B cell (primary cell): ENCODE results near the gene C22orf15. TPM values are rescaled to one million over a fixed set of nuclear protein-coding genes. Genes with fewer than 3 reads are reported as not detected.
A peak's percentile ranks its signal among the peaks of the same experiment; 100 is the strongest.

Source experiments
- ATAC-seq: fragments of 200-7000 bp; cut with Tn5 transposase; one replicate; pipeline ENCODE4 v1.10.0; 2021; ENCODE audit warnings: low read depth, mild to moderate bottlenecking, moderate number of reproducible peaks, moderate library complexity
- CTCF ChIA-PET: fragments of 350-600 bp; sonication (Branson Sonifier 250); formaldehyde crosslinking; loops from one replicate; lab custom pipeline; 2021; ENCODE audit warnings: antibody characterized with exemption, inconsistent platforms; lab: Charles Lee
- POLR2A ChIA-PET: fragments of 350-600 bp; sonication (Branson Sonifier 250); formaldehyde crosslinking; loops from one replicate; lab custom pipeline; 2021; ENCODE audit warnings: antibody characterized with exemption; lab: Charles Lee
- DNase-seq: peaks from one replicate; pipeline ENCODE4 v3.0.0; 2013
- H2AFZ ChIP-seq: 2 replicates; pipeline ENCODE4 v1.6.1; 2012; ENCODE audit warnings: mild to moderate bottlenecking, low read depth, low read length; ENCODE audit not compliant: insufficient read depth, poor library complexity, severe bottlenecking
- H3K27ac ChIP-seq, 2 donors: 1 replicate in 1 of 2; 2 replicates in 1 of 2; pipeline ENCODE4 v1.5.1; 2012 to 2013; ENCODE audit warnings: low read length in 2 of 2, mild to moderate bottlenecking in 2 of 2, moderate library complexity in 1 of 2
- H3K27me3 ChIP-seq, 4 experiments: fragments of 200-600 bp in 1 of 4; sonication (generic) in 1 of 4; replicated peaks in 1 of 4; 1 replicate in 2 of 4; 2 replicates in 2 of 4; pipeline versions ENCODE4 v1.6.1 to v1.7.0; 2013 to 2016; ENCODE audit warnings: low read length in 3 of 4, mild to moderate bottlenecking in 2 of 4, mixed read lengths in 1 of 4, moderate library complexity in 1 of 4; ENCODE audit not compliant: insufficient read depth in 4 of 4, control insufficient read depth in 3 of 4; ENCODE audit errors: control extremely low read depth in 1 of 4
- H3K36me3 ChIP-seq, 2 experiments: replicated peaks in 1 of 2; 1 replicate in 1 of 2; 2 replicates in 1 of 2; pipeline versions ENCODE4 v1.6.1 to v1.7.1; 2013; ENCODE audit warnings: low read length in 1 of 2; ENCODE audit not compliant: insufficient read depth in 2 of 2, control insufficient read depth in 1 of 2; ENCODE audit errors: control extremely low read depth in 1 of 2, extremely low read depth in 1 of 2
- H3K4me1 ChIP-seq, 2 donors: fragments of 200-600 bp in 1 of 2; sonication (generic) in 1 of 2; 1 replicate in 1 of 2; 2 replicates in 1 of 2; pipeline versions ENCODE4 v1.5.1 to v1.6.1; 2013 to 2017; ENCODE audit warnings: low read length in 2 of 2; ENCODE audit not compliant: control insufficient read depth in 2 of 2, insufficient read depth in 2 of 2
- H3K4me2 ChIP-seq: replicated peaks from 2 replicates; pipeline ENCODE3; 2012; ENCODE audit warnings: mild to moderate bottlenecking, low read depth, low read length; ENCODE audit not compliant: poor library complexity, severe bottlenecking
- H3K4me3 ChIP-seq, 5 experiments: fragments of 200-600 bp in 1 of 5; sonication (generic) in 1 of 5; 1 replicate in 3 of 5; 2 replicates in 2 of 5; pipeline versions ENCODE4 v1.5.1 to v1.7.0; 2011 to 2016; ENCODE audit warnings: low read length in 4 of 5, mild to moderate bottlenecking in 4 of 5, low read depth in 2 of 5, control low read depth in 1 of 5, moderate library complexity in 1 of 5; ENCODE audit not compliant: insufficient read depth in 1 of 5; ENCODE audit errors: control extremely low read depth in 1 of 5, extremely low read depth in 1 of 5
- H3K79me2 ChIP-seq: fragments of 200-600 bp; sonication (generic); one replicate; pipeline ENCODE4 v1.6.0; 2016; ENCODE audit warnings: low read length; ENCODE audit not compliant: control insufficient read depth, insufficient read depth
- H3K9ac ChIP-seq: fragments of 200-600 bp; sonication (generic); 2 replicates; pipeline ENCODE4 v1.6.1; 2017; ENCODE audit warnings: mild to moderate bottlenecking, low read length, moderate library complexity
- H3K9me3 ChIP-seq, 3 donors: one replicate each; pipeline versions ENCODE4 v1.6.1 to v1.7.1; 2013; ENCODE audit warnings: low read length in 2 of 3; ENCODE audit not compliant: control insufficient read depth in 2 of 3, insufficient read depth in 1 of 3; ENCODE audit errors: control extremely low read depth in 1 of 3
- H4K20me1 ChIP-seq: 2 replicates; pipeline ENCODE4 v1.6.0; 2012; ENCODE audit warnings: mild to moderate bottlenecking, low read length; ENCODE audit not compliant: insufficient read depth, control insufficient read depth, poor library complexity, severe bottlenecking
- H3K27ac Mint-ChIP-seq: one replicate; pipeline ENCODE4 v1.8.0; 2021; ENCODE audit warnings: mixed read lengths
- H3K27me3 Mint-ChIP-seq: one replicate; pipeline ENCODE4 v1.8.0; 2021; ENCODE audit warnings: mixed read lengths
- H3K4me1 Mint-ChIP-seq: one replicate; pipeline ENCODE4 v1.8.0; 2021; ENCODE audit warnings: mixed read lengths
- H3K4me3 Mint-ChIP-seq: one replicate; pipeline ENCODE4 v1.8.0; 2021; ENCODE audit warnings: mixed read lengths
- H3K9me3 Mint-ChIP-seq: one replicate; pipeline ENCODE4 v1.8.0; 2022; ENCODE audit warnings: mixed read lengths; ENCODE audit not compliant: insufficient read depth
- CTCF ChIP-seq: fragments of 200-600 bp; IDR thresholded peaks from one replicate; pipeline ENCODE4 v1.8.0; 2022; ENCODE audit warnings: antibody characterized with exemption, mild to moderate bottlenecking
- EZH2 ChIP-seq: IDR thresholded peaks from 2 replicates; pipeline ENCODE4 v1.6.1; 2012; ENCODE audit warnings: borderline replicate concordance, low read depth, mild to moderate bottlenecking, moderate library complexity, low read length; ENCODE audit not compliant: insufficient read depth, poor library complexity, severe bottlenecking
- WGBS: methylation state at CpG from one replicate; pipeline ENCODE4 v1.1.5; 2013; ENCODE audit warnings: missing lambda C conversion rate; ENCODE audit not compliant: insufficient coverage; 5-methylcytosine and 5-hydroxymethylcytosine counted together
- intact Hi-C: fragments of 100-400 bp; cut with micrococcal nuclease; formaldehyde crosslinking; loops from one replicate; pipeline ENCODE4 v1.10.0; 2022
- polyA plus RNA-seq: library from polyadenylated mRNA; depleted of rRNA; stranded (reverse); fragments of >200 nt; gene quantifications from 2 replicates; pipeline ENCODE4 v1.2.3, GENCODE V29; 2012
- total RNA-seq, 2 donors: library from RNA; stranded (reverse); fragments of 120-200 nt in 1 of 2; gene quantifications; 1 replicate in 1 of 2; 2 replicates in 1 of 2; pipeline versions ENCODE4 v1.2.3 to v1.2.4, GENCODE V29; 2013 to 2022

The C22orf15 gene
- total and polyA plus RNA-seq, 2 donors (not counting 1 experiment from before 2014, with no cell fraction given) = 0.61 to 0.81 TPM

- Histone ChIP-seq H3K4me1 (peaks cover 24 to 51% of the 10 kb centered on the region in 2 donors), H3K4me2 (peak overlapping the region; percentile 11), H3K9me3 (peaks cover 0 to 4% (median 0%) of the 10 kb centered on the region in 3 donors), H3K4me3 (no peak overlapping the region), H3K9ac (no peak overlapping the region), H3K27ac (peak overlapping the region in 1 of 2 donors; percentile 22), H3K27me3 (no peaks in the 10 kb centered on the region), H3K79me2 (peaks cover 8% of the 10 kb centered on the region), H2AFZ (no peak overlapping the region), H4K20me1 (no peaks in the 10 kb centered on the region), H3K36me3 (peaks cover 0 to 2% of the 10 kb centered on the region in 2 experiments)
- H3K4me3 Mint-ChIP-seq = peak overlapping the region; percentile 11
- peaks cover 46% of the 10 kb centered on the region for H3K4me1 Mint-ChIP-seq
- H3K27me3 Mint-ChIP-seq = no peaks in the 10 kb centered on the region
- no peaks in the 10 kb centered on the region for H3K9me3 Mint-ChIP-seq
- no peak for ATAC-seq
- ChIA-PET POLR2A (interaction anchor here (0.7 to 8.1 kb wide), 2 partner anchors 9 to 10 kb away, joined by 6 to 174 read pairs; partner anchors contain the start of genes C22orf15, CHCHD10 and MMP11), CTCF (interaction anchor here (1.0 to 13.0 kb wide), 3 partner anchors 10 to 93 kb away, joined by 4 to 188 read pairs (median 4); partner anchors contain the start of genes C22orf15, CHCHD10 and MMP11)
- DNase-seq = no peak
- intact Hi-C loops = no loop called here
- peak overlapping the region; percentile 60 for H3K27ac Mint-ChIP-seq
- TF ChIP-seq CTCF (no peak), EZH2 (no peak)
- WGBS = 22% methylated on average over 3 of the region's 4 CpGs
Measured at GRCh38 chr22:23756891-23757290, 5.9 kb upstream of the C22orf15 start.

GRCh38 chr22:23759566-23759965 is 3.2 kb upstream of the C22orf15 start:
- Histone ChIP-seq H3K4me2 (no peak overlapping the region), H3K36me3 (no peaks in the 10 kb centered on the region), H3K79me2 (no peaks in the 10 kb centered on the region), H3K9me3 (peaks cover 0 to 4% (median 0%) of the 10 kb centered on the region in 3 donors), H3K9ac (no peak overlapping the region), H3K27ac (no peak overlapping the region), H3K4me3 (no peak overlapping the region), H2AFZ (no peak overlapping the region), H3K4me1 (peaks cover 40 to 47% of the 10 kb centered on the region in 2 donors), H4K20me1 (peaks cover 7% of the 10 kb centered on the region), H3K27me3 (no peaks in the 10 kb centered on the region)
- H3K4me3 Mint-ChIP-seq = no peak overlapping the region
- H3K27me3 Mint-ChIP-seq = no peaks in the 10 kb centered on the region
- ATAC-seq (no peak), DNase-seq (no peak)
- WGBS = 84% methylated on average over 3 of the region's 4 CpGs
- H3K27ac Mint-ChIP-seq = no peak overlapping the region
- H3K9me3 Mint-ChIP-seq = no peaks in the 10 kb centered on the region
- H3K4me1 Mint-ChIP-seq = peaks cover 42% of the 10 kb centered on the region
- TF ChIP-seq CTCF (no peak), EZH2 (no peak)
- intact Hi-C loops = no loop called here
- ChIA-PET POLR2A (interaction anchor here (0.6 to 0.8 kb wide), 4 partner anchors 8 to 615 kb away, joined by 3 to 4 read pairs (median 4); partner anchors contain the start of gene CHCHD10), CTCF (interaction anchor here (13.0 kb wide), 1 partner anchor 8 kb away, joined by 188 read pairs; the partner anchor contains the start of genes C22orf15, CHCHD10 and MMP11)
